SKM-1 treated with dmso at 0.1 percent for 144 hours (cell line): Measurements from ENCODE around the gene P2RY2.
"Not testable (repeated sequence)": the region's sequence is repeated elsewhere in the genome, so short reads cannot be mapped to it uniquely, and the experiment has no call there.

ENCODE experiments used
- DNase-seq: peaks from one replicate; lab custom pipeline; 2025; ENCODE audit not compliant: unreplicated experiment; lab: John Stamatoyannopoulos, UW

Gene P2RY2

GRCh38 chr11:73187854-73188253 lies 30.2 kb upstream of the P2RY2 start:
- no peak for DNase-seq

- DNase-seq, result no peak
These were observed 29.8 kb upstream of the P2RY2 start for GRCh38 chr11:73188301-73188700.

GRCh38 chr11:73189315-73189714 lies 28.8 kb upstream of the P2RY2 start:
- DNase-seq, result peak; percentile 96

- DNase-seq, result no peak
These were observed 28.1 kb upstream of the P2RY2 start for GRCh38 chr11:73189723-73190556.

GRCh38 chr11:73190557-73190885 lies 27.6 kb upstream of the P2RY2 start:
- DNase-seq, result no peak

GRCh38 chr11:73191151-73191550 lies 26.9 kb upstream of the P2RY2 start:
- no peak for DNase-seq

GRCh38 chr11:73192272-73192671 lies 25.8 kb upstream of the P2RY2 start:
- no peak for DNase-seq

- DNase-seq, result no peak
These were observed 24.6 kb upstream of the P2RY2 start for GRCh38 chr11:73193251-73194033.

GRCh38 chr11:73194034-73194507 lies 24.0 kb upstream of the P2RY2 start:
- DNase-seq, result no peak

GRCh38 chr11:73194593-73194992 lies 23.5 kb upstream of the P2RY2 start:
- no peak for DNase-seq

GRCh38 chr11:73195191-73196007 lies 22.7 kb upstream of the P2RY2 start:
- no peak for DNase-seq

GRCh38 chr11:73196576-73196975 lies 21.5 kb upstream of the P2RY2 start:
- DNase-seq, result no peak

- no peak for DNase-seq
These were observed 20.7 kb upstream of the P2RY2 start for GRCh38 chr11:73197348-73197747.

GRCh38 chr11:73197787-73198186 lies 20.3 kb upstream of the P2RY2 start:
- DNase-seq, result not testable (repeated sequence)

- no peak for DNase-seq
These were observed 19.4 kb upstream of the P2RY2 start for GRCh38 chr11:73198677-73199076.

- DNase-seq, result no peak
These were observed 18.6 kb upstream of the P2RY2 start for GRCh38 chr11:73199446-73199845.

- DNase-seq, result no peak
These were observed 17.8 kb upstream of the P2RY2 start for GRCh38 chr11:73200256-73200655.

GRCh38 chr11:73201249-73201648 lies 16.8 kb upstream of the P2RY2 start:
- DNase-seq, result no peak

GRCh38 chr11:73201888-73202780 lies 15.9 kb upstream of the P2RY2 start:
- DNase-seq, result no peak

- DNase-seq, result no peak
These were observed 14.8 kb upstream of the P2RY2 start for GRCh38 chr11:73203322-73203721.
